Measurements from ENCODE around the gene REC114.
"Not testable (repeated sequence)": the region's sequence is repeated elsewhere in the genome, so short reads cannot be mapped to it uniquely, and the experiment has no call there.

Gene REC114, protein sequence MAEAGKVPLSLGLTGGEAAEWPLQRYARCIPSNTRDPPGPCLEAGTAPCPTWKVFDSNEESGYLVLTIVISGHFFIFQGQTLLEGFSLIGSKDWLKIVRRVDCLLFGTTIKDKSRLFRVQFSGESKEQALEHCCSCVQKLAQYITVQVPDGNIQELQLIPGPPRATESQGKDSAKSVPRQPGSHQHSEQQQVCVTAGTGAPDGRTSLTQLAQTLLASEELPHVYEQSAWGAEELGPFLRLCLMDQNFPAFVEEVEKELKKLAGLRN

GRCh38 chr15:73442968-73443367 is at the start of gene REC114:
TSS of gene REC114 (plus strand) at chr15:73443164. CDS start at chr15:73443186, 22 bp downstream.
- no peak for DNase-seq (ENCODE audit: low read depth)

DNA sequence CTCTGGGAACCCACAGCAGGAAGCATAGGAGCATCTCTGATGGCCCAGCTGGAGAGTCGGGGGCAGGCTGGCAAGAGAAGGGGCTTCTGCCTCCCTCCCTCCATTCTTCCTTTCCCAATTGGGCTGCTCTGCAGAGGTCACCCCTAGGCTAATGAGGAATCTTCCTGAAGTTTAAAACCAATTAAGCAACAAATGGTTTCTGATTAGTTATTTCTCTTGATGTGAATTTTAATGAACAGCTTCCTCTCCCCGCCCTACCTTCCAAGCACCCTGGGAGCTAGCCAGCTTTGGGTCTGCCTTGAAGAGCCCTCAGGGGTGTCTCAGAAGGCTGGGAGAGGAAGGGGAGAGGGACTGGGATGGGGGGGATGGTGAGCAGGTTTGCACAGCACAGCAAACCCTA is 49.6 kb upstream of the REC114 start:
- no peak for DNase-seq (ENCODE audit: low read depth)

- DNase-seq (ENCODE audit: low read depth), result no peak
These were observed 48.2 kb upstream of the REC114 start for GRCh38 chr15:73394782-73395181.

GRCh38 chr15:73395671-73396070 is 47.3 kb upstream of the REC114 start:
- DNase-seq (ENCODE audit: low read depth), result no peak

- no peak for DNase-seq (ENCODE audit: low read depth)
These were observed 45.5 kb upstream of the REC114 start for GRCh38 chr15:73397461-73397860.

DNA sequence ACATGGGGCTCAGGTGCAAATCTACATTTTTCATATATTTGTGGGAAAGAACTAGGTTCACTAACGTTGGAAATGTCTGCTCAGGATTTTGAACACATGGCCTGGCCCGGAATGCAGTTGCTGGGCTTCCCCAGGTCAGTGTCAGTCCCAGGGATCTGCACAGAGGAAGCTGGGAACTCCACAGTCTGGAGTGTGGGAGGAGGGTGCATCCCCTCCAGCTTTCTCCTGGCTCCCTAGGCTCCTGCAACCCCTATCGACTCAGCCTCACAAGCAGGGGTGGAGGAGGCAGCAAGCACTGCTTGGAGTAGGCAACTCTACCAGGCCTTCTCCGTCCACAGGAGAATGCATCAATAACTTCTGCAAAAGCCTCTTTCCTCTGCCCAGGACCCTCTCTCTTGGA is 44.1 kb upstream of the REC114 start:
- DNase-seq (ENCODE audit: low read depth), result no peak

GRCh38 chr15:73400222-73400621 is 42.7 kb upstream of the REC114 start:
- DNase-seq (ENCODE audit: low read depth), result not testable (repeated sequence)

DNA sequence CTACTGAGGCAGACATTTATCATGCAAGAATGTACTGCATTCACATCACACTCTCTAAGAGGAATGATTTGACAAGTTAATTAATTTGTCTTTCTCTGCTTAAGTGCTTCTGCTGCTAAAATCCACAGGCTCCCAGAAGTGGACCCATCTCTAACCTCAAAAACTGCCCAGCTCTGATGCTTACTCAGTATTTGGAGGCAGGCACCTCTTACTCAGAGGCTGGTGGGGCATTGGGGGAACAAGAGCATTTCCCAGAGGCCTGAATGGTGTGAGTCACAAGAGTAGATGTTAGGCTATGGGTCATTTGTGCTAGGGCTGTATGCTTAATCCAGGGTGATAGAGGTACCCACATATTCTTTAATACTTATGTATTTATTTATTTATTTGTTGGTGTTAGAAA is 39.8 kb upstream of the REC114 start:
- no peak for DNase-seq (ENCODE audit: low read depth)

DNA sequence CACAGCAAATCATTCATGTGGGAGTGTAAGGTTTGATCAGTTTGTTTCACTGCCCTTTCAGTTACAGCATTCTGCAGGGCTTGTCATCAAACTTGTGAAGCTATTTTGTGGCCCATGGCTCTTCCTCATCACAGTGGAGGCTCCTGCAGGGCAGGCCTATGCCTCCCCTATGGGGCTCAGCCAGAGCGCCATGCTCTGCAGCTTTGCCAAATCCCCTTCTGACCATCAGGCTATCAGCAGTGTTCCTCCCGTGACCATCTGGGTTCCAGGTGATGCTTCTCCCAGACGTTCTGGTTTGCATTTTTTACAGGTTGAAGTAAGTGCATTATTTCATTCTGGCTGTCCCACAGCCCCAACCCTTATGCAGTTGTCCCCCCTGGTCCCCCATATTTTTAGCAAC is 28.1 kb upstream of the REC114 start:
- no peak for DNase-seq (ENCODE audit: low read depth)

GRCh38 chr15:73424506-73424905 is 18.5 kb upstream of the REC114 start:
- no peak for DNase-seq (ENCODE audit: low read depth)

- no peak for DNase-seq (ENCODE audit: low read depth)
These were observed 17.5 kb upstream of the REC114 start for GRCh38 chr15:73425510-73425909.

DNA sequence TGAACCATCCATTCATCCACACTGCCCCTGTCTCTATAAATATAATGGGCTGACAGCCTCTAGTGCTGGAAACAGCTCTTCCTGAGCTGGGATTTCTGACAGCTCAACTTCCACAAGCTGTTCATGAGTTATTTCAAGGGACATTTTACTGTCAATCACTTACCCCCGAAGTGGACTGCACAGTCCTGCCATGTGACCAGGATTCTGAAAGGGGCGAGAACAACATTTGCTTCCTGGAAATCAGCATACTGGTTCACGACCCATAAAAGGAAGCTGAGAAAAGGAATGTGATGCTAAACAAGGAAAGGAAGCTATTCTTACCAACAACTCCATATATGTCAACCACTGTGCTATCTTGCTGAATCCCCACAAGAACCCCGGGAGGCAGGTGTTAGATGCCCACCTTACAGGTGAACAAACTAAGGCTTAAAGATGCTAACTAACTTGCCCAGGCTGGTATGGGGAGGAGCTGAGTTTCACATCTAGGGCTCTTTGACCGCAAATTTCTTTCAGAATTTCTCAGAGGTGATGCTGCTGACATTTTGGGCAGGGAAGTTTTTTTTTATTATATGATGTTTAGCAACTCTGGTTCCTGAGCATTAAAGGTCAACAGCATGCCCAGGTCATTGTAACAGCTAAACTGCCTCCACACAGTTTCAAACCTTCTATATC is 16.5 kb upstream of the REC114 start:
- DNase-seq (ENCODE audit: low read depth), result no peak

DNA sequence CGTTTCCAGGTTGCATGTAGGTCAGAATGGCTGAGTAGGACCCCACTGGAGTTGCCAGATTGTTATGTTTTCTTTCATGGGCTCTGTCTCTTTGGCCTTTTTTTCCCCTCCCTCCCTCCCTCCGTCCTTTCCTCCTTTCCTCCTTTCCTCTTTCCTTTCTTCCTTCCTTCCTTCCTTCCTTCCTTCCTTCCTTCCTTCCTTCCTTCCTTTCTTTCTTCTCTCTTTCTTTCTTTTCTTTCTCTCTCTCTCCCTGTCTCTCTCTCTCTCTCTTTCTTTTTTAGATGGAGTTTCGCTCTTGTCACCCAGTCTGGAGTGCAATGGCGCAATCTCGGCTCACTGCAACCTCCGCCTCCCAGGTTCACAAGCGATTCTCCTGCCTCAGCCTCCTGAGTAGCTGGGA is 11.6 kb upstream of the REC114 start:
- DNase-seq (ENCODE audit: low read depth), result not testable (repeated sequence)

GRCh38 chr15:73433873-73434272 is 9.1 kb upstream of the REC114 start:
- no peak for DNase-seq (ENCODE audit: low read depth)

GRCh38 chr15:73436613-73437012 is 6.4 kb upstream of the REC114 start:
- no peak for DNase-seq (ENCODE audit: low read depth)

DNA sequence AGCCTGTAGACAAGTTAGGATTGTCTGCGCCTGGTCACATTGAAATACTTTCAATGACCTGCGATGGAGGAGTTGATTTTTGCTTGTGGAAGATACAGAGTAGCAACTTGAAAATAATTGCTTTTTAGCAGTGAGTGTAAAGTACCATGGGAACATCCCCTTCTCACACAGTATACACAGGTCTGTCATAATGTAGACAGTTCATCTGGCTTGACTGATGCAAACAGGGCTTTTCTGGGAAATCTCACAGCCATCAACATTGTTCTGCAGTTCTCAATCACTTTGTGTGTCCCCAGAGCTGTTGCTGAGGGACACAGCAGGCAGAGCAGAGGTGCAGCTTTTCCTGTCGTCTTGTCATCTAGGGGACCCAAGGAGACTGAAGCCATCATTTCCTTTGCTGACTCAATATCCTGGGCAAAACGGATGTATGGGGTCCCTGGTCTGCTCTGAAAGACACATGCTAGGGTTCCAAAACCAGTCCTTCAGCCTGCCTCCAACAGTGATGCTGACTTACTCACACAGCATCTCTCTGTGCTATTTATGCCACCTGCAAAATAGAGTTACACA is 5.3 kb upstream of the REC114 start:
- no peak for DNase-seq (ENCODE audit: low read depth)

GRCh38 chr15:73438651-73439050 is 4.3 kb upstream of the REC114 start:
- no peak for DNase-seq (ENCODE audit: low read depth)

DNA sequence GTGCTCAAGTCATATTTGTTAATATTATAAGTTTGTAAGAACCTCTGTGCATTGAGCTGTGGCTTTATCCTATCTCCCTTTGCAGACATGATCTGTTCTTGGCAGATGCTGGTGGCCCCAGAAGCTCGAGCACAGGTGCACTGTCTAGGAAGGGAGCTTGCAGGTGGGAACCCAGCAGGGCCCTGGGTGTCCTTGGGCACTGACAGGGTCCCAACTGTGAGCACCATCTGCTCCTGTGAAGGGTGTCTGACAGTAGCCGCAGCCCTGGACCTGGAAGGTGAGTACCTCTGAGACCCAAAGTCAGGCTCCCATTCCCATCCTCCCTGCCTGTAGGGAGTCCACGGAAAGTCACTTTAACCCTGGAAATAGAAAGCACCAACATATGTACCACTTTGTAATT is 2.4 kb upstream of the REC114 start:
- DNase-seq (ENCODE audit: low read depth), result no peak

- DNase-seq (ENCODE audit: low read depth), result no peak
These were observed 543 bp upstream of the REC114 start for GRCh38 chr15:73442421-73442820.

DNA sequence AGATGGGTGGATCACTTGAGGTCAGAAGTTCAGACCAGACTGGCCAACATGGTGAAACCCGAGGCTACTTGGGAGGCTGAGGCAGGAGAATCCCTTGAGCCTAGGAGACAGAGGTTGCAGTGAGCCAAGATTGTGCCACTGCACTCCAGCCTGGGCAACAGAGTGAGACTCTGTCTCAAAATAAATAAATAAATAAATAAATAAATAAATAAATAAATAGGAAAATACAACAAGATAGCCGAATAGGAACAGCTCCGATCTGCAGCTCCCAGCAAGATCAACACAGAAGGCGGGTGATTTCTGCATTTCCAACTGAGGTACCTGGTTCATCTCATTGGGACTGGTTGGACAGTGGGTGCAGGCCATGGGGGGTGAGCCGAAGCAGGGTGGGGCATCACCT is 4.5 kb downstream of the REC114 start:
- DNase-seq (ENCODE audit: low read depth), result not testable (repeated sequence)

DNA sequence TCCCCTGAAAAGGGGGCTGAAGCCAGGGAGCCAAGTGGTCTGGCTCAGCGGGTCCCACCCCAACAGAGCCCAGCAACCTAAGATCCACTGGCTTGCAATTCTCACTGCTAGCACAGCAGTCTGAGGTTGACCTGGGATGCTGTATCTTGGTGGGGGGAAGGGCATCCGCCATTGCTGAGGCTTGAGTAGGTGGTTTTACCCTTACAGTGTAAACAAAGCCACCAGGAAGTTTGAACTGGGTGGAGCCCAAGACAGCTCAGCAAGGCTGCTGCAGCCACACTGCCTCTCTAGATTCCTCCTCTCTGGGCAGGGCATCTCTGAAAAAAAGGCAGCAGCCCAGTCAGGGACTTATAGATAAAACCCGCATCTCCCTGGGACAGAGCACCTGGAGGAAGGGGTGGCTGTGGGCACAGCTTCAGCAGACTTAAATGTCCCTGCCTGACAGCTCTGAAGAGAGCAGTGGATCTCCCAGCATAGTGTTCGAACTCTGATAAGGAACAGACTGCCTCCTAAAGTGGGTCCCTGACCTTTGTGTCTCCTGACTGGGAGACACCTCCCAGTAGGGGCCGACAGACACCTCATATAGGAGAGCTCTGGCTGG is 5.3 kb downstream of the REC114 start:
- DNase-seq (ENCODE audit: low read depth), result not testable (repeated sequence)

GRCh38 chr15:73449980-73450379 is 7.0 kb downstream of the REC114 start:
- not testable (repeated sequence) for DNase-seq (ENCODE audit: low read depth)

- DNase-seq (ENCODE audit: low read depth), result no peak
These were observed 11.1 kb downstream of the REC114 start for GRCh38 chr15:73454096-73454495.
